Endothelial cell of umbilical vein (primary cell): ENCODE results near the gene PGP. TPM values are rescaled to one million over a fixed set of nuclear protein-coding genes. Genes with fewer than 3 reads are reported as not detected.
"Not testable (repeated sequence)": the region's sequence is repeated elsewhere in the genome, so short reads cannot be mapped to it uniquely, and the experiment has no call there.

Source experiments
- Bru-seq: library from RNA; stranded (reverse); fragments of 400-500 nt; gene quantifications from one replicate; lab custom pipeline; 2021; lab: Mats Ljungman, UMichigan
- BruChase-seq, 2 experiments: library from RNA; stranded (reverse); fragments of 400-500 nt; gene quantifications; one replicate each; lab custom pipeline; 2021; lab: Mats Ljungman, UMichigan
- BruUV-seq: library from RNA; stranded (reverse); fragments of 400-500 nt; replicated peaks from 2 replicates; lab custom pipeline; 2021; lab: Mats Ljungman, UMichigan
- CTCF ChIA-PET: fragments of 300-600, 350-600 bp; sonication (Branson Sonifier 250); formaldehyde crosslinking; loops from one replicate; lab custom pipeline; 2021; ENCODE audit warnings: antibody characterized with exemption, inconsistent platforms; lab: Charles Lee
- POLR2A ChIA-PET: fragments of 300-600, 350-600 bp; sonication (Branson Sonifier 250); formaldehyde crosslinking; loops from one replicate; lab custom pipeline; 2021; ENCODE audit warnings: antibody characterized with exemption, inconsistent platforms; lab: Charles Lee
- DNase-seq: peaks from one replicate; pipeline ENCODE4 v3.0.0-alpha.2; 2011; ENCODE audit warnings: low read depth, low spot score
- FAIRE-seq: peaks from 2 replicates; lab custom pipeline; 2011; peaks lifted over from hg19 to GRCh38; lab: Jason Lieb, UNC
- H2AFZ ChIP-seq: 2 replicates; pipeline ENCODE4 v1.6.0; 2012; ENCODE audit warnings: low read depth, low read length, control low read depth, inconsistent platforms
- H3K27ac ChIP-seq: 2 replicates; pipeline ENCODE4 v1.5.1; 2011; ENCODE audit warnings: low read depth, mild to moderate bottlenecking, control low read depth, low read length, moderate library complexity; ENCODE audit not compliant: insufficient read depth
- H3K27me3 ChIP-seq, 2 experiments: 2 replicates each; pipeline versions ENCODE4 v1.6.0 to v1.6.1; 2011; ENCODE audit warnings: low read length in 2 of 2, mixed read lengths in 1 of 2; ENCODE audit not compliant: control insufficient read depth in 2 of 2, insufficient read depth in 2 of 2
- H3K36me3 ChIP-seq, 2 experiments: 2 replicates in 1 of 2; 3 replicates in 1 of 2; pipeline ENCODE4 v1.5.1; 2011; ENCODE audit warnings: low read length in 2 of 2, mild to moderate bottlenecking in 1 of 2, moderate library complexity in 1 of 2; ENCODE audit not compliant: control insufficient read depth in 2 of 2, insufficient read depth in 2 of 2; ENCODE audit errors: extremely low read depth in 1 of 2
- H3K4me1 ChIP-seq: 3 replicates; pipeline ENCODE4 v1.5.1; 2011; ENCODE audit warnings: mild to moderate bottlenecking, low read length; ENCODE audit not compliant: control insufficient read depth, insufficient read depth; ENCODE audit errors: extremely low read depth
- H3K4me2 ChIP-seq: 2 replicates; pipeline ENCODE4 v1.6.1; 2011; ENCODE audit warnings: low read length, control low read depth, mixed read lengths; ENCODE audit not compliant: insufficient read depth
- H3K4me3 ChIP-seq, 3 experiments: fragments of 200-600 bp in 1 of 3; sonication (generic), shearing (Covaris generic) in 1 of 3; replicated peaks in 1 of 3; 2 replicates each; pipeline ENCODE4 v1.5.1; 2011 to 2016; ENCODE audit warnings: control low read depth in 3 of 3, low read length in 3 of 3, mild to moderate bottlenecking in 2 of 3, inconsistent platforms in 1 of 3, low read depth in 1 of 3, moderate library complexity in 1 of 3; ENCODE audit not compliant: insufficient read depth in 1 of 3
- H3K79me2 ChIP-seq: 2 replicates; pipeline ENCODE4 v1.6.0; 2012; ENCODE audit warnings: low read length, inconsistent platforms; ENCODE audit not compliant: control insufficient read depth, insufficient read depth
- H3K9ac ChIP-seq: replicated peaks from 2 replicates; pipeline ENCODE3; 2011; ENCODE audit warnings: low read length, control low read depth; ENCODE audit not compliant: insufficient read depth; ENCODE audit errors: extremely low read depth
- H3K9me1 ChIP-seq: replicated peaks from 3 replicates; pipeline ENCODE4 v1.6.0; 2011; ENCODE audit warnings: mild to moderate bottlenecking, low read length; ENCODE audit not compliant: control insufficient read depth, insufficient read depth; ENCODE audit errors: extremely low read depth
- H3K9me3 ChIP-seq: replicated peaks from 2 replicates; pipeline ENCODE4 v1.5.1; 2012; ENCODE audit warnings: low read length, inconsistent platforms; ENCODE audit not compliant: control insufficient read depth, insufficient read depth
- H4K20me1 ChIP-seq: replicated peaks from 2 replicates; pipeline ENCODE3; 2011; ENCODE audit warnings: mild to moderate bottlenecking, low read length; ENCODE audit not compliant: control insufficient read depth, insufficient read depth; ENCODE audit errors: extremely low read depth
- EZH2 ChIP-seq: IDR thresholded peaks from 2 replicates; pipeline ENCODE4 v1.6.1; 2012; ENCODE audit warnings: borderline replicate concordance, low read depth, mild to moderate bottlenecking, moderate library complexity, low read length, inconsistent platforms; ENCODE audit not compliant: severe bottlenecking
- FOS ChIP-seq: IDR thresholded peaks from 2 replicates; pipeline ENCODE4 v1.6.1; 2011; ENCODE audit warnings: mild to moderate bottlenecking, low read length, moderate library complexity, borderline replicate concordance; ENCODE audit not compliant: insufficient read depth
- GATA2 ChIP-seq: IDR thresholded peaks from 2 replicates; pipeline ENCODE4 v1.7.0; 2011; ENCODE audit warnings: low read depth, mild to moderate bottlenecking, moderate library complexity, mixed read lengths, low read length; ENCODE audit not compliant: insufficient read length, insufficient read depth
- JUN ChIP-seq: IDR thresholded peaks from 2 replicates; pipeline ENCODE4 v1.6.1; 2011; ENCODE audit warnings: borderline replicate concordance, low read depth; ENCODE audit not compliant: insufficient read length, insufficient read depth
- MAX ChIP-seq: IDR thresholded peaks from 2 replicates; pipeline ENCODE4 v1.6.1; 2011; ENCODE audit not compliant: insufficient read depth, insufficient read length
- POLR2AphosphoS5 ChIP-seq: IDR thresholded peaks from 2 replicates; pipeline ENCODE4 v1.6.1; 2012; ENCODE audit warnings: low read depth, mild to moderate bottlenecking, control low read depth, low read length, moderate library complexity; ENCODE audit not compliant: insufficient read depth
- dilution Hi-C: fragments of 300-500 bp; cut with MboI; formaldehyde crosslinking; loops from one replicate; pipeline ENCODE4 v1.15.0; 2019; ENCODE audit warnings: low sequenced_read_pairs; ENCODE audit not compliant: extremely low pct_ligation_motif_present
- intact Hi-C: fragments of 100-400 bp; cut with micrococcal nuclease; formaldehyde crosslinking; loops from one replicate; pipeline ENCODE4 v1.10.0; 2022
- long read RNA-seq: library from polyadenylated mRNA; stranded (forward); transcript quantifications from one replicate; pipeline ENCODE4 v2.0.0, GENCODE V29; 2021
- polyA minus RNA-seq, 3 experiments: library from RNA; depleted of rRNA, polyadenylated mRNA; stranded (reverse); fragments of >200 nt; gene quantifications; 1 replicate in 1 of 3; 2 replicates in 2 of 3; pipeline ENCODE4 v1.2.3, GENCODE V29; 2011
- polyA plus RNA-seq, 4 experiments: library from polyadenylated mRNA; depleted of rRNA in 3 of 4; stranded (reverse) in 3 of 4; unstranded in 1 of 4; fragments of >200 nt; gene quantifications; 2 replicates each; pipeline versions ENCODE4 v1.2.1 to v1.2.3, GENCODE V29; 2011 to 2012; ENCODE audit warnings: missing spikeins in 1 of 4
- total RNA-seq: library from RNA; stranded (reverse); gene quantifications from 2 replicates; pipeline ENCODE4 v1.2.3, GENCODE V29; 2021

The PGP gene
- 29.6 and 32.0 TPM in 2 replicates for total RNA-seq
- polyA plus RNA-seq: 28.5 and 40.0 TPM in 2 replicates
- polyA plus RNA-seq (2011; cell fraction: cytosol; rRNA removed): 14.1 and 17.3 TPM in 2 replicates
- polyA plus RNA-seq (2011; cell fraction: nucleus; rRNA removed): 32.2 and 39.9 TPM in 2 replicates
- polyA plus RNA-seq (2012): 18.9 and 19.2 TPM in 2 replicates
- polyA minus RNA-seq: 7.7 and 8.7 TPM in 2 replicates
- polyA minus RNA-seq (2011; cell fraction: cytosol; rRNA and poly(A)+ RNA removed): 25.3 TPM
- polyA minus RNA-seq (2011; cell fraction: nucleus; rRNA and poly(A)+ RNA removed): 8.5 and 13.8 TPM in 2 replicates
- percentile 60 among the genes with signal in this experiment for Bru-seq, nascent RNA
- percentile 84 among the genes with signal in this experiment for BruChase-seq, experiment 1, labeled RNA remaining after a 6-hour chase
- percentile 69 among the genes with signal in this experiment for BruChase-seq, experiment 2, labeled RNA remaining after a 2-hour chase
- long read RNA-seq, transcript PGP-201 (2 exons, 2,727 nt): major isoform, 385 of 407 reads
- long read RNA-seq, partial matches to known transcripts: 11 of 407 reads
- long read RNA-seq, other reads (novel, unspliced or antisense): 11 of 407 reads

GRCh38 chr16:2214719-2214968 lies at the start of gene PGP:
TSS of gene PGP (minus strand) at chr16:2214840. CDS start at chr16:2214777, 63 bp downstream.
- no peaks in the 10 kb centered on the region for H3K27me3 ChIP-seq
- no peaks in the 10 kb centered on the region for H3K9me3 ChIP-seq
- intact Hi-C loops: loop anchor here (2.0 kb wide), 1 partner anchor 60 kb away; the partner anchor contains the start of gene TRAF7
- CTCF ChIA-PET: interaction anchor here (1.0 to 1.3 kb wide), 4 partner anchors 10 to 74 kb away, joined by 3 to 7 read pairs (median 4); partner anchors contain the start of genes ECI1 and MLST8
- TF ChIP-seq JUN (no peak), MAX (no peak), GATA2 (no peak), POLR2AphosphoS5 (no peak), EZH2 (peak; percentile 97), FOS (no peak)
- peak within 1 kb of the TSS; percentile 87 for H3K9ac ChIP-seq
- peak within 1 kb of the TSS; percentile 86 for H3K4me2 ChIP-seq
- peaks cover 25% of the 10 kb centered on the region for H3K79me2 ChIP-seq
- H4K20me1 ChIP-seq: no peaks in the 10 kb centered on the region
- H3K36me3 ChIP-seq: peaks cover 0 to 3% of the 10 kb centered on the region in 2 experiments
- no peak for FAIRE-seq
- POLR2A ChIA-PET: interaction anchor here (2.2 kb wide), 1 partner anchor 60 kb away, joined by 15 read pairs; the partner anchor contains the start of gene TRAF7
- dilution Hi-C loops: no loop called here
- peak within 1 kb of the TSS; percentile 63 for H2AFZ ChIP-seq
- H3K4me1 ChIP-seq: peaks cover 15% of the 10 kb centered on the region
- H3K4me3 ChIP-seq: peak within 1 kb of the TSS; percentile 74 to 89 (median 75)
- no peaks in the 10 kb centered on the region for H3K9me1 ChIP-seq
- DNase-seq: no peak
- H3K27ac ChIP-seq: peak within 1 kb of the TSS; percentile 83
- BruUV-seq: no TSS peak

GRCh38 chr16:2263026-2263425 lies 48.4 kb upstream of the PGP start:
- FAIRE-seq, H3K9me1 ChIP-seq, H3K27ac ChIP-seq, POLR2A ChIA-PET, H3K9me3 ChIP-seq, intact Hi-C loops, H3K4me3 ChIP-seq, DNase-seq, H3K4me2 ChIP-seq, H2AFZ ChIP-seq, H3K27me3 ChIP-seq, dilution Hi-C loops, H3K9ac ChIP-seq, BruUV-seq, H3K4me1 ChIP-seq: not testable (repeated sequence)
- H3K36me3 ChIP-seq: peaks cover 25 to 27% of the 10 kb centered on the region in 2 experiments
- H3K79me2 ChIP-seq: peaks cover 72% of the 10 kb centered on the region
- peaks cover 10% of the 10 kb centered on the region for H4K20me1 ChIP-seq
- CTCF ChIA-PET: interaction anchor here (1.0 to 2.4 kb wide), 3 partner anchors 12 to 123 kb away, joined by 4 to 7 read pairs (median 5); partner anchors contain the start of gene ECI1
